D341Med (cell line): ENCODE results near the gene AVEN.
"Not testable (repeated sequence)": the region's sequence is repeated elsewhere in the genome, so short reads cannot be mapped to it uniquely, and the experiment has no call there.

ENCODE experiments used
- DNase-seq: peaks from one replicate; pipeline ENCODE4 v3.0.0; 2012; ENCODE audit warnings: low spot score

AVEN gene

GRCh38 chr15:34038871-34039789 lies at the start of gene AVEN:
AVEN (minus strand) TSS chr15:34039204; CDS start chr15:34039046, 158 bp downstream.
- peak; percentile 84 for DNase-seq

- no peak for DNase-seq
Measured at GRCh38 chr15:34085746-34086145, 46.7 kb upstream of the AVEN start.

GRCh38 chr15:34084086-34084485 lies 45.1 kb upstream of the AVEN start:
- DNase-seq = no peak

GRCh38 chr15:34079904-34080303 lies 40.9 kb upstream of the AVEN start:
- no peak for DNase-seq

GRCh38 chr15:34078900-34079299 lies 39.9 kb upstream of the AVEN start:
- DNase-seq = no peak

- DNase-seq = no peak
Measured at GRCh38 chr15:34076785-34077184, 37.8 kb upstream of the AVEN start.

GRCh38 chr15:34070003-34070402 lies 31.0 kb upstream of the AVEN start:
- no peak for DNase-seq

GRCh38 chr15:34065941-34066340 lies 26.9 kb upstream of the AVEN start:
- DNase-seq = no peak

GRCh38 chr15:34065261-34065660 lies 26.3 kb upstream of the AVEN start:
- no peak for DNase-seq

GRCh38 chr15:34064438-34064837 lies 25.4 kb upstream of the AVEN start:
- no peak for DNase-seq

GRCh38 chr15:34059946-34060345 lies 20.9 kb upstream of the AVEN start:
- no peak for DNase-seq

GRCh38 chr15:34059476-34059875 lies 20.5 kb upstream of the AVEN start:
- DNase-seq = no peak

- DNase-seq = no peak
Measured at GRCh38 chr15:34056911-34057310, 17.9 kb upstream of the AVEN start.

GRCh38 chr15:34055868-34056595 lies 17.0 kb upstream of the AVEN start:
- DNase-seq = no peak

- no peak for DNase-seq
Measured at GRCh38 chr15:34054081-34054707, 15.2 kb upstream of the AVEN start.

- DNase-seq = not testable (repeated sequence)
Measured at GRCh38 chr15:34050385-34050784, 11.4 kb upstream of the AVEN start.

- DNase-seq = no peak
Measured at GRCh38 chr15:34049112-34049511, 10.1 kb upstream of the AVEN start.

- no peak for DNase-seq
Measured at GRCh38 chr15:34047893-34048775, 9.1 kb upstream of the AVEN start.

GRCh38 chr15:34046471-34047145 lies 7.6 kb upstream of the AVEN start:
- no peak for DNase-seq

- no peak for DNase-seq
Measured at GRCh38 chr15:34043813-34044212, 4.8 kb upstream of the AVEN start.

GRCh38 chr15:34043391-34043790 lies 4.4 kb upstream of the AVEN start:
- no peak for DNase-seq
